Measurements from ENCODE around the gene IFIH1.

IFIH1 gene

DNA sequence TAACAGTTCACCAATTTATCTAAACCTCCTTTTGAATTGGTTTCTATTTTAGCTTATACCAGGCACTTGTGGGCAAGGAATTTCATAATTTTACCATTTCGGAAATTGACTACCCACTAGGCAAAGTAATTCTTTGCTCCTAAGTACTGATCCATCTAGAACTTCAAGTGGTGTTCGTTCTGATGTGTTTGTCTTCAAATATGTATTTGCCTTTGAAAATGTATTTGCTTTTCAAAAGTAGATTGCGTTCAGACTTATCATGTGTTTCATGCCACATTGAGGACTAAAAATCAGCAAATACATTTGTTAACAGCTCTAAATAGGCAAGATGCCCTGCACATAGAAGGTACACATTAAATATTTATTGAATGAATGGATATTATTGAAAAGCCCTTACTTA, 26.7 kb downstream of the IFIH1 start:
- DNase-seq (ENCODE audit: low read depth in 1 of 2, low spot score in 1 of 2): no peak
- H3K27ac ChIP-seq (replicated peaks): no peak overlapping the region
- H3K4me3 ChIP-seq (replicated peaks; ENCODE audit: insufficient read depth, low read length): no peak overlapping the region
- TF ChIP-seq SPI1 (IDR thresholded peaks at IDR 0.05; ENCODE audit: borderline replicate concordance, low read depth): no peak
- TF ChIP-seq, protein P1, sequence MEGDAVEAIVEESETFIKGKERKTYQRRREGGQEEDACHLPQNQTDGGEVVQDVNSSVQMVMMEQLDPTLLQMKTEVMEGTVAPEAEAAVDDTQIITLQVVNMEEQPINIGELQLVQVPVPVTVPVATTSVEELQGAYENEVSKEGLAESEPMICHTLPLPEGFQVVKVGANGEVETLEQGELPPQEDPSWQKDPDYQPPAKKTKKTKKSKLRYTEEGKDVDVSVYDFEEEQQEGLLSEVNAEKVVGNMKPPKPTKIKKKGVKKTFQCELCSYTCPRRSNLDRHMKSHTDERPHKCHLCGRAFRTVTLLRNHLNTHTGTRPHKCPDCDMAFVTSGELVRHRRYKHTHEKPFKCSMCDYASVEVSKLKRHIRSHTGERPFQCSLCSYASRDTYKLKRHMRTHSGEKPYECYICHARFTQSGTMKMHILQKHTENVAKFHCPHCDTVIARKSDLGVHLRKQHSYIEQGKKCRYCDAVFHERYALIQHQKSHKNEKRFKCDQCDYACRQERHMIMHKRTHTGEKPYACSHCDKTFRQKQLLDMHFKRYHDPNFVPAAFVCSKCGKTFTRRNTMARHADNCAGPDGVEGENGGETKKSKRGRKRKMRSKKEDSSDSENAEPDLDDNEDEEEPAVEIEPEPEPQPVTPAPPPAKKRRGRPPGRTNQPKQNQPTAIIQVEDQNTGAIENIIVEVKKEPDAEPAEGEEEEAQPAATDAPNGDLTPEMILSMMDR (IDR thresholded peaks at IDR 0.05; ENCODE audit: insufficient read depth, low read length): no peak
- TF ChIP-seq GABPA (IDR thresholded peaks at IDR 0.05; ENCODE audit: low read depth): no peak
- TF ChIP-seq POLR2AphosphoS5 (IDR thresholded peaks at IDR 0.05; ENCODE audit: low read depth): no peak
- TF ChIP-seq, protein P2, sequence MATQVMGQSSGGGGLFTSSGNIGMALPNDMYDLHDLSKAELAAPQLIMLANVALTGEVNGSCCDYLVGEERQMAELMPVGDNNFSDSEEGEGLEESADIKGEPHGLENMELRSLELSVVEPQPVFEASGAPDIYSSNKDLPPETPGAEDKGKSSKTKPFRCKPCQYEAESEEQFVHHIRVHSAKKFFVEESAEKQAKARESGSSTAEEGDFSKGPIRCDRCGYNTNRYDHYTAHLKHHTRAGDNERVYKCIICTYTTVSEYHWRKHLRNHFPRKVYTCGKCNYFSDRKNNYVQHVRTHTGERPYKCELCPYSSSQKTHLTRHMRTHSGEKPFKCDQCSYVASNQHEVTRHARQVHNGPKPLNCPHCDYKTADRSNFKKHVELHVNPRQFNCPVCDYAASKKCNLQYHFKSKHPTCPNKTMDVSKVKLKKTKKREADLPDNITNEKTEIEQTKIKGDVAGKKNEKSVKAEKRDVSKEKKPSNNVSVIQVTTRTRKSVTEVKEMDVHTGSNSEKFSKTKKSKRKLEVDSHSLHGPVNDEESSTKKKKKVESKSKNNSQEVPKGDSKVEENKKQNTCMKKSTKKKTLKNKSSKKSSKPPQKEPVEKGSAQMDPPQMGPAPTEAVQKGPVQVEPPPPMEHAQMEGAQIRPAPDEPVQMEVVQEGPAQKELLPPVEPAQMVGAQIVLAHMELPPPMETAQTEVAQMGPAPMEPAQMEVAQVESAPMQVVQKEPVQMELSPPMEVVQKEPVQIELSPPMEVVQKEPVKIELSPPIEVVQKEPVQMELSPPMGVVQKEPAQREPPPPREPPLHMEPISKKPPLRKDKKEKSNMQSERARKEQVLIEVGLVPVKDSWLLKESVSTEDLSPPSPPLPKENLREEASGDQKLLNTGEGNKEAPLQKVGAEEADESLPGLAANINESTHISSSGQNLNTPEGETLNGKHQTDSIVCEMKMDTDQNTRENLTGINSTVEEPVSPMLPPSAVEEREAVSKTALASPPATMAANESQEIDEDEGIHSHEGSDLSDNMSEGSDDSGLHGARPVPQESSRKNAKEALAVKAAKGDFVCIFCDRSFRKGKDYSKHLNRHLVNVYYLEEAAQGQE (IDR thresholded peaks at IDR 0.05; ENCODE audit: insufficient replicate concordance, low read depth): no peak
- no peaks in the 10 kb centered on the region for H3K27me3 ChIP-seq (ENCODE audit: insufficient read depth, poor library complexity, severe bottlenecking)

DNA sequence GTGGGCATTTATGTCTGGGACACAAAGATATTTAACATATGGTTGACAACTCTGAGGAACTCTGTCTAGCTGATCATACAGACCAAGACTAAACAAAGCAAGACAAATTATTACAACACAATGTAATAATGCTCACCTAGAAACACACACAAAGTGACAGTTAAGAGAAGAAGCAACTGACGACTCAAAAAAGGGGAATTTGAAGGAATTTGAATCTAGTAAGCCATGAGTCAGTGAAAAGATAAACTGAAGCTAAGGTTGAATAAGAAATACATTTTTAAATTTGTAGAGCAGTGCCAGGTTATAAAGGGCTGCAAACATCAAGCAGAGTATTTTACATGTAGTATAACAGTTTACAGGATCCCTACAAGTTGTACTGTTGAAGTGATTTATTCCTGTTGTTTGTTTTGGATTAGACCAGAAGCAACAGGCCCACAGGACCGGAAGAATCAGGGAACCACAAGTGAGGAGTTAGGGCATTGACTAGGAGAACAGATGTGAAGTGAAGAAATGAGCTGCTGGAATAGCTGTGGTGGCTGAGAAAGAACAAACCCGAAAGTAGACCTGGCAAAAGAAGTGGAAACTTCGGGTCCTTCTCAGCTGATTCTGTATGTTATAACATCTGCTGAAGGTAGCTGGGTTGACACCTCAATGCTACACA, 35.6 kb downstream of the IFIH1 start:
- H3K27ac ChIP-seq (replicated peaks): peak overlapping the region; percentile 4
- TF ChIP-seq, protein P1 (IDR thresholded peaks at IDR 0.05; ENCODE audit: insufficient read depth, low read length): no peak
- TF ChIP-seq GABPA (IDR thresholded peaks at IDR 0.05; ENCODE audit: low read depth) (no peak), SPI1 (IDR thresholded peaks at IDR 0.05; ENCODE audit: borderline replicate concordance, low read depth) (no peak), POLR2AphosphoS5 (IDR thresholded peaks at IDR 0.05; ENCODE audit: low read depth) (no peak)
- TF ChIP-seq, protein P2 (IDR thresholded peaks at IDR 0.05; ENCODE audit: insufficient replicate concordance, low read depth): no peak
- H3K4me3 ChIP-seq (replicated peaks; ENCODE audit: insufficient read depth, low read length): no peak overlapping the region
- no peak for DNase-seq (ENCODE audit: low read depth in 1 of 2, low spot score in 1 of 2)
- H3K27me3 ChIP-seq (ENCODE audit: insufficient read depth, poor library complexity, severe bottlenecking): no peaks in the 10 kb centered on the region

DNA sequence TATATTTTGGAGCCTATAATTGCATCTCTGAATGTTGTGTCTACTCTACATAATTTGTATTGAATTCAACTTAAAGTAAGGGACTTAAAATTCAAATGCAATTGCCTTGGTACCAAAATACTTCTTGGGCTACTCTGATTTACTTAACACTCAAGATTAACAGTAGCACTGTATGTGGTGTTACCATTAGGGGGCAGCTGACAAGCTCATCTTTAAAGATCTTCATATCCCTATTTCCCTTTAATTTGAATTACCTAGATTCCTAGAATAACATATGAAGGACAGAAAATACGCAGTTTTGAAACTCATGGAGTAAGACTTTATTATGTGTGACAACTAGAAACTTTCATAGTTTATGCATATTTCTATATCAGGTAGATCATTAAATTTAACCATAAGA, 37.8 kb downstream of the IFIH1 start:
- H3K4me3 ChIP-seq (replicated peaks; ENCODE audit: insufficient read depth, low read length): no peak overlapping the region
- DNase-seq (ENCODE audit: low read depth in 1 of 2, low spot score in 1 of 2): no peak

More for the DNA sequence above, 37.8 kb downstream of the IFIH1 start:
- no peak for TF ChIP-seq SPI1 (IDR thresholded peaks at IDR 0.05; ENCODE audit: borderline replicate concordance, low read depth)
- TF ChIP-seq, protein P2 (IDR thresholded peaks at IDR 0.05; ENCODE audit: insufficient replicate concordance, low read depth): no peak
- TF ChIP-seq GABPA (IDR thresholded peaks at IDR 0.05; ENCODE audit: low read depth): no peak
- no peak for TF ChIP-seq POLR2AphosphoS5 (IDR thresholded peaks at IDR 0.05; ENCODE audit: low read depth)
- TF ChIP-seq, protein P1 (IDR thresholded peaks at IDR 0.05; ENCODE audit: insufficient read depth, low read length): no peak
- Histone ChIP-seq H3K27ac (replicated peaks) (no peak overlapping the region), H3K27me3 (ENCODE audit: insufficient read depth, poor library complexity, severe bottlenecking) (no peaks in the 10 kb centered on the region)

Measured in HL-60 (cell line).